Vein endothelial cell (primary cell): ENCODE measurements around the gene DCLRE1A. TPM values are rescaled to one million over a fixed set of nuclear protein-coding genes. Genes with fewer than 3 reads are reported as not detected.

ENCODE experiments used
- small RNA-seq: library from RNA; depleted of rRNA; stranded (forward); fragments of <200 nt; gene quantifications from one replicate; pipeline ENCODE3, GENCODE V24; 2012
- total RNA-seq: library from RNA; depleted of rRNA; stranded (reverse); fragments of >200 nt; gene quantifications from 2 replicates; pipeline ENCODE4 v1.2.3, GENCODE V29; 2012

The DCLRE1A gene
- total RNA-seq: 4.9 and 6.1 TPM in 2 replicates

GRCh38 chr10:113854013-113854760 lies at the start of gene DCLRE1A, which contains the start of gene NHLRC2:
Gene DCLRE1A, minus strand, starts transcription at chr10:113854082. Its CDS starts 900 bp downstream, at chr10:113853182.
Gene NHLRC2, plus strand, starts transcription at chr10:113854661. Its CDS starts 212 bp downstream, at chr10:113854873.

Small RNA genes within 50 kb of the gene (small RNA-seq; reads per million reads assigned to genes)
- gene RF00560: not detected

Other genes with a start within 250 kb of the DCLRE1A start
- not detected in 2 replicates for gene NRAP, start 190.0 kb downstream of the DCLRE1A start, total RNA-seq
- gene CASP7, start 174.2 kb downstream of the DCLRE1A start, total RNA-seq: 40.2 and 53.9 TPM in 2 replicates
- under 0.01 TPM in 1 of 2 replicates, not detected in the other for gene PLEKHS1, start 102.4 kb downstream of the DCLRE1A start, total RNA-seq
- 20.9 and 22.0 TPM in 2 replicates for gene NHLRC2, start 579 bp upstream of the DCLRE1A start, total RNA-seq
- gene ADRB1, start 189.8 kb upstream of the DCLRE1A start, total RNA-seq: 3.0 and 12.4 TPM in 2 replicates